ENCODE data around the gene IL1R1. TPM values are rescaled to one million over a fixed set of nuclear protein-coding genes. Genes with fewer than 3 reads are reported as not detected.
"Not testable (repeated sequence)": the region's sequence is repeated elsewhere in the genome, so short reads cannot be mapped to it uniquely, and the experiment has no call there.

Gene IL1R1
- total RNA-seq, 1 experiment from 2014 or later, result 23.5 TPM

DNA sequence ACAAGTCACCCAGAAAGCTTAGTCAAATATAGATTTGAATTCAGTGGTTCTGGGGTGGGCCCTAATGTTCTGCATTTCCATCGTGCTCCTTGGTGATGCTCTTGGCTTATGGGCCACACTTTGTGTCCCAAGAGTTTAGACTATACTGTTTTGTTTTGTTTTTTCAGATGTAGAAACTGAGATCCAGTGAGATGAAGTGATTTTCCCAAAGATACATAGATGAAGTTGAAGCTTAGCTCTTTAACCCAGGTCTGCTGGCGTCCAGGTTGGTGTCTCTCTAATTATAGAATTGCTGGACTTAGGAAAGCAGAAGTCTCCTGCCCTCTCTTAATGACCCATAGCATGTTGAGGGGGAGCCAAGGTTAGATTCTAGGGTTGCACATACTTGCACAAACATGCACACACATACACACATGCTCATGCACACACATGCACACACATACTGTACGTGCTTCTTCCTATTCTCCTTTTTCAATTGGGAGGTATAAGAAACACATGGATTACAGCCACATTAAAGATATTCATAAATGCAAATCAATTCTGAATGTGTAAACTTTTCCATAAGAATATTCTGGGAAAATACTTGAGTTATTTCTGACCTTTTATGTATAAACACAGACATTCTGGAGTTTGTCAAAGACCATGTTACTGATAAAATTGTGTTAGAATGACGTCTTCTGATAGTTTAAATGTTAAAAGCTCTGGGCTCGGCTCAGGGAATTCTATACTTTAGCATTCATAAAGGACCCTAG is 41.3 kb upstream of the IL1R1 start:
- Histone ChIP-seq H3K4me3 (ENCODE audit: low read depth, low read length) (no peak overlapping the region), H3K9me3 (peaks cover 3% of the 10 kb centered on the region), H3K36me3 (ENCODE audit: control insufficient read depth, insufficient read depth, low read length) (0 out of 2 replicates have a peak, but pooled peaks cover 1% of the 10 kb centered on the region), H3K27me3 (replicated peaks; ENCODE audit: control insufficient read depth, insufficient read depth, low read length) (no peaks in the 10 kb centered on the region), H3K4me1 (peaks cover 43% of the 10 kb centered on the region)
- TF ChIP-seq, protein P1, sequence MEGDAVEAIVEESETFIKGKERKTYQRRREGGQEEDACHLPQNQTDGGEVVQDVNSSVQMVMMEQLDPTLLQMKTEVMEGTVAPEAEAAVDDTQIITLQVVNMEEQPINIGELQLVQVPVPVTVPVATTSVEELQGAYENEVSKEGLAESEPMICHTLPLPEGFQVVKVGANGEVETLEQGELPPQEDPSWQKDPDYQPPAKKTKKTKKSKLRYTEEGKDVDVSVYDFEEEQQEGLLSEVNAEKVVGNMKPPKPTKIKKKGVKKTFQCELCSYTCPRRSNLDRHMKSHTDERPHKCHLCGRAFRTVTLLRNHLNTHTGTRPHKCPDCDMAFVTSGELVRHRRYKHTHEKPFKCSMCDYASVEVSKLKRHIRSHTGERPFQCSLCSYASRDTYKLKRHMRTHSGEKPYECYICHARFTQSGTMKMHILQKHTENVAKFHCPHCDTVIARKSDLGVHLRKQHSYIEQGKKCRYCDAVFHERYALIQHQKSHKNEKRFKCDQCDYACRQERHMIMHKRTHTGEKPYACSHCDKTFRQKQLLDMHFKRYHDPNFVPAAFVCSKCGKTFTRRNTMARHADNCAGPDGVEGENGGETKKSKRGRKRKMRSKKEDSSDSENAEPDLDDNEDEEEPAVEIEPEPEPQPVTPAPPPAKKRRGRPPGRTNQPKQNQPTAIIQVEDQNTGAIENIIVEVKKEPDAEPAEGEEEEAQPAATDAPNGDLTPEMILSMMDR (IDR thresholded peaks at IDR 0.05; ENCODE audit: insufficient read depth in 1 of 2, low read depth in 1 of 2, low read length in 1 of 2, severe bottlenecking in 1 of 2, unreplicated experiment in 1 of 2), result no peak
- Mint-ChIP-seq H3K27me3 (ENCODE audit: insufficient read depth, unreplicated experiment) (no peaks in the 10 kb centered on the region), H3K9me3 (ENCODE audit: unreplicated experiment) (no peaks in the 10 kb centered on the region), H3K36me3 (ENCODE audit: insufficient read depth, unreplicated experiment) (no peaks in the 10 kb centered on the region), H3K4me1 (ENCODE audit: low read depth, unreplicated experiment) (peaks cover 47% of the 10 kb centered on the region), H3K4me3 (ENCODE audit: unreplicated experiment) (no peak overlapping the region), H3K27ac (ENCODE audit: unreplicated experiment) (peak overlapping the region; percentile 66)
- CTCF ChIA-PET, result interaction anchor here (1.1 to 1.6 kb wide), 2 partner anchors 65 to 139 kb away, joined by 4 read pairs; no protein-coding TSS in a partner anchor
- POLR2A ChIA-PET, result interaction anchor here (1.4 kb wide), 1 partner anchor 41 kb away, joined by 5 read pairs; the partner anchor contains the start of gene IL1R1
- no TSS peak for BruUV-seq (replicated peaks)
- no peak for DNase-seq
- intact Hi-C loops (cut with micrococcal nuclease; ENCODE audit: unreplicated experiment), result loop anchor here (2.0 kb wide), 1 partner anchor 42 kb away; the partner anchor contains the start of gene IL1R1

DNA sequence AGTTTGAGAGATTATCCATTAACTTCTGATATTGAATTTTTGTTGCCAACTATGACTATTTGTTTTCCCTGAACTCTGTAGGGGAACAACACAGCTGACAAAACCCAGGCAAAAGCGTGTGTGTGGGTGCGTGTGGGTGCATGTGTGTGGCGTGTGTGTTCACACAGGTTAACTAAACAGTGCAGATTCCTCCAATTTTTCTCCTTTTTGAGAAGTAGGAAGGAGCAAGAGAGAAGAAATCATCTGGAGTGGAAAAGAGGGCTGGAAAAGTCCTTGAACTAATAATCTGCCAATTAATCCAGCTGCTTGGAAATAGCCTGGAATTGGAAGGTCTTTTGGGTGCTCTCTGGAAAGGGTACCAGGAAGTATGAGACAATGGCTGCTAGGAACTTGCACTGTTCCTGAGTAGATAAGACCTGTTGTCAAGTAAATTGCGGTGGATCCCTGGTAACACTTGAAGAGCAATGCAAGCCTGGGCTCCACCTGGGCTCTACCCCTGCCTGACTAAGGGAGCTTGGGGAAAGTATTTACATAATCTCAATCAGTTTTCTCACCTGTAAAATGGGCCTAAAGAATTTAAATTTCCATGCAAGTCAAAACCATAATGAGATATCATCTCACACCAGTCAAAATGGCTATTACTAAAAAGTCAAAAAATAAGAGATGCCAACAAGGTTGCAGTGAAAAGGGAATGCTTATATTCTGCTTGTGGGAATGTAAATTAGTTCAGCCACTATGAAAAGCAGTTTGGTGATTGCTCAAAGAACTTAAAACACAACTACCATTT is 40.5 kb upstream of the IL1R1 start:
- Histone ChIP-seq H3K27me3 (replicated peaks; ENCODE audit: control insufficient read depth, insufficient read depth, low read length) (no peaks in the 10 kb centered on the region), H3K4me3 (ENCODE audit: low read depth, low read length) (no peak overlapping the region), H3K9me3 (peaks cover 3% of the 10 kb centered on the region), H3K36me3 (ENCODE audit: control insufficient read depth, insufficient read depth, low read length) (0 out of 2 replicates have a peak, but pooled peaks cover 1% of the 10 kb centered on the region), H3K4me1 (peaks cover 51% of the 10 kb centered on the region)
- Mint-ChIP-seq H3K4me3 (ENCODE audit: unreplicated experiment) (no peak overlapping the region), H3K4me1 (ENCODE audit: low read depth, unreplicated experiment) (peaks cover 50% of the 10 kb centered on the region), H3K36me3 (ENCODE audit: insufficient read depth, unreplicated experiment) (no peaks in the 10 kb centered on the region), H3K9me3 (ENCODE audit: unreplicated experiment) (no peaks in the 10 kb centered on the region), H3K27me3 (ENCODE audit: insufficient read depth, unreplicated experiment) (no peaks in the 10 kb centered on the region), H3K27ac (ENCODE audit: unreplicated experiment) (peak overlapping the region; percentile 61)
- intact Hi-C loops (cut with micrococcal nuclease; ENCODE audit: unreplicated experiment), result loop anchor here (2.0 kb wide), 1 partner anchor 41 kb away; the partner anchor contains the start of gene IL1R1
- ChIA-PET CTCF (no interaction called here), POLR2A (no interaction called here)
- BruUV-seq (replicated peaks), result no TSS peak
- TF ChIP-seq, protein P1 (IDR thresholded peaks at IDR 0.05; ENCODE audit: insufficient read depth in 1 of 2, low read depth in 1 of 2, low read length in 1 of 2, severe bottlenecking in 1 of 2, unreplicated experiment in 1 of 2), result no peak
- no peak for DNase-seq

DNA sequence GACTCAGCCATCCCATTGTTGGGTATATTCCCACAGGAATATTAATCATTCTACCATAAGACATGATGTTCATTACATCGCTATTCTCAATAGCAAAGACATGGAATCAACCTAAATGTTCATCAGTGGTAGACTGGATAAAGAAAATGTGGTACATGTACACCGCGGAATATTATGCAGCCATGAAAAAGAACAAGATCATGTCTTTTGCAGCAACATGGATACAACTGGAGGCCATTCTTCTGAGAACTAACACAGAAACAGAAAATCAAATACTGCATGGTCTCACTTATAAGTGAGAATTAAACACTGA is 40.0 kb upstream of the IL1R1 start:
- H3K4me1 Mint-ChIP-seq (ENCODE audit: low read depth, unreplicated experiment), result peaks cover 51% of the 10 kb centered on the region
- H3K9me3 ChIP-seq; H3K36me3 Mint-ChIP-seq (ENCODE audit: insufficient read depth, unreplicated experiment); DNase-seq; H3K4me3 Mint-ChIP-seq (ENCODE audit: unreplicated experiment); H3K4me3 ChIP-seq (ENCODE audit: low read depth, low read length); CTCF ChIA-PET; H3K27me3 Mint-ChIP-seq (ENCODE audit: insufficient read depth, unreplicated experiment); H3K27ac Mint-ChIP-seq (ENCODE audit: unreplicated experiment); intact Hi-C loops (cut with micrococcal nuclease; ENCODE audit: unreplicated experiment); BruUV-seq (replicated peaks); H3K27me3 ChIP-seq (replicated peaks; ENCODE audit: control insufficient read depth, insufficient read depth, low read length); POLR2A ChIA-PET; H3K9me3 Mint-ChIP-seq (ENCODE audit: unreplicated experiment); H3K36me3 ChIP-seq (ENCODE audit: control insufficient read depth, insufficient read depth, low read length): not testable (repeated sequence)
- peaks cover 55% of the 10 kb centered on the region for H3K4me1 ChIP-seq
